Left ventricle myocardium inferior (tissue), 1 donor: ENCODE data around the gene BMPR1B. TPM values are rescaled to one million over a fixed set of nuclear protein-coding genes. Genes with fewer than 3 reads are reported as not detected.

ENCODE experiments used
- DNase-seq: peaks from one replicate; pipeline ENCODE4 v3.0.0-alpha.2; 2020
- H3K27ac ChIP-seq: fragments of 200-600 bp; replicated peaks from 2 replicates; pipeline ENCODE4 v1.8.0; 2021
- H3K27me3 ChIP-seq: fragments of 200-600 bp; 2 replicates; pipeline ENCODE4 v1.8.0; 2021; ENCODE audit warnings: low read depth
- H3K36me3 ChIP-seq: fragments of 200-600 bp; 2 replicates; pipeline ENCODE4 v1.8.0; 2021
- H3K4me1 ChIP-seq: fragments of 200-600 bp; 2 replicates; pipeline ENCODE4 v1.8.0; 2021
- H3K4me3 ChIP-seq: fragments of 200-600 bp; 2 replicates; pipeline ENCODE4 v1.8.0; 2021; ENCODE audit warnings: mild to moderate bottlenecking, moderate library complexity
- H3K9me3 ChIP-seq: fragments of 200-600 bp; replicated peaks from 2 replicates; pipeline ENCODE4 v1.8.0; 2021
- intact Hi-C: fragments of 100-400 bp; cut with micrococcal nuclease; formaldehyde crosslinking; loops from one replicate; pipeline ENCODE4 v1.11.0; 2022
- total RNA-seq: library from RNA; stranded (reverse); fragmentation: NEBNext Ultra II Directional; extraction: Animal tissue kit (Norgen Biotek cat#: 25700); gene quantifications from one replicate; pipeline ENCODE4 v1.2.1, GENCODE V29; 2021
- TF ChIP-seq, protein P1 (sequence below): fragments of 200-600 bp; IDR thresholded peaks from 2 replicates; pipeline ENCODE4 v1.8.0; 2021; ENCODE audit warnings: antibody characterized with exemption, mild to moderate bottlenecking, borderline replicate concordance
- donor health status: DM: no; HTN: yes; CAD: no; lungs with severe emphysema.

Gene BMPR1B
- total RNA-seq, 1 donor from 2014 or later: 3.0 TPM

DNA sequence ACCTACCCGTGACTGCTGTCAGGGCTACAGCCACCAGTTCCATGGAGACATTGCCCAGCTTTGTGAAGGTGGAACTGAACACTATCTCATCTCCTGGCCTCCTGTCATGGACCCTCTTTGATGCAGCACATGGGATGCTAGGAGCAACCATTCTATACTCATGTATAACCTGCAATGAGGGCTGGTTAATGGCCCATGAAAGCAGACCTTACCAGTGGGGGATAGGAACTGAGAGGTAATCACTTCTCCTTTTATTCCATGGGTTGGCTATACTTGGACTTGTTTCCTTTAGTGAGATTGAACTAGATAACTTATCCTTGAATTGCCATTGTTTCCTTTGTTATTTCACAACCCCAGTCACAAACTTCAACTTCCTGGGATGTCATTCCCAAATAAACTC is 310.6 kb downstream of the BMPR1B start:
- intact Hi-C loops: no loop called here
- TF ChIP-seq, protein P1, sequence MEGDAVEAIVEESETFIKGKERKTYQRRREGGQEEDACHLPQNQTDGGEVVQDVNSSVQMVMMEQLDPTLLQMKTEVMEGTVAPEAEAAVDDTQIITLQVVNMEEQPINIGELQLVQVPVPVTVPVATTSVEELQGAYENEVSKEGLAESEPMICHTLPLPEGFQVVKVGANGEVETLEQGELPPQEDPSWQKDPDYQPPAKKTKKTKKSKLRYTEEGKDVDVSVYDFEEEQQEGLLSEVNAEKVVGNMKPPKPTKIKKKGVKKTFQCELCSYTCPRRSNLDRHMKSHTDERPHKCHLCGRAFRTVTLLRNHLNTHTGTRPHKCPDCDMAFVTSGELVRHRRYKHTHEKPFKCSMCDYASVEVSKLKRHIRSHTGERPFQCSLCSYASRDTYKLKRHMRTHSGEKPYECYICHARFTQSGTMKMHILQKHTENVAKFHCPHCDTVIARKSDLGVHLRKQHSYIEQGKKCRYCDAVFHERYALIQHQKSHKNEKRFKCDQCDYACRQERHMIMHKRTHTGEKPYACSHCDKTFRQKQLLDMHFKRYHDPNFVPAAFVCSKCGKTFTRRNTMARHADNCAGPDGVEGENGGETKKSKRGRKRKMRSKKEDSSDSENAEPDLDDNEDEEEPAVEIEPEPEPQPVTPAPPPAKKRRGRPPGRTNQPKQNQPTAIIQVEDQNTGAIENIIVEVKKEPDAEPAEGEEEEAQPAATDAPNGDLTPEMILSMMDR: no peak
- H3K4me3 ChIP-seq: no peak overlapping the region
- H3K27ac ChIP-seq: no peak overlapping the region
- H3K4me1 ChIP-seq: no peaks in the 10 kb centered on the region
- no peak for DNase-seq
- no peaks in the 10 kb centered on the region for H3K27me3 ChIP-seq
- no peaks in the 10 kb centered on the region for H3K9me3 ChIP-seq
- no peaks in the 10 kb centered on the region for H3K36me3 ChIP-seq

DNA sequence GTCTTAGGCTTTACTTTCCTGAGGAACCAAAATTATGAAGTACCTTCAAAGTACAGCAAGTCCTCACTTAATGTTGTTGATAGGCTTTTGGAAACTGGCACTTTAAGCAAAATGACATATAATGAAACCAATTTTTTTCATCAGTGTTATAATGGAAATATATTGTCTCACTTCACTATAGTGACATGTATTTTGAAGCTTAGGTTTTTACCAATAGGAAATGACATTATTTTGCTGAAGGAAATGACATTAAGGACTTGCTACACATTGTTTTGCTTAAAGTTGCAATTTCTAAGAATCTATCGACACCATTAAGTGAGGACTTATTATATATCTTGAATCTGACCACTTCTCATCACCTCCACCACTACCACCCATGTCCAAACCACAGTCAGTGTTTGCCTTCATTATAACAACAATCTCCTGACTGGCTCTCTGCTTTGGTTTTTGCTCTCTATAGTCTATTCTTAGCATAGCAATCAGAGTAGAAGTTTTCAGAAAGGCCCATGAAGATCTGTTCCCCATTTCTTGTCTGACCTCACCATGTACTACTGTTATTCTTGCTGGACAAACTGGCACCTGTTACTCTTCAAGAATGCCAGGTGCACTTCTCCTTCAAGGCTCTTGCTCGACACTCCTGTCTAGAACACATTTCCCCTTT is 311.2 kb downstream of the BMPR1B start:
- DNase-seq: no peak
- Histone ChIP-seq H3K4me3 (no peak overlapping the region), H3K27ac (no peak overlapping the region), H3K36me3 (no peaks in the 10 kb centered on the region), H3K9me3 (no peaks in the 10 kb centered on the region), H3K4me1 (no peaks in the 10 kb centered on the region), H3K27me3 (no peaks in the 10 kb centered on the region)
- TF ChIP-seq, protein P1: no peak
- intact Hi-C loops: no loop called here

DNA sequence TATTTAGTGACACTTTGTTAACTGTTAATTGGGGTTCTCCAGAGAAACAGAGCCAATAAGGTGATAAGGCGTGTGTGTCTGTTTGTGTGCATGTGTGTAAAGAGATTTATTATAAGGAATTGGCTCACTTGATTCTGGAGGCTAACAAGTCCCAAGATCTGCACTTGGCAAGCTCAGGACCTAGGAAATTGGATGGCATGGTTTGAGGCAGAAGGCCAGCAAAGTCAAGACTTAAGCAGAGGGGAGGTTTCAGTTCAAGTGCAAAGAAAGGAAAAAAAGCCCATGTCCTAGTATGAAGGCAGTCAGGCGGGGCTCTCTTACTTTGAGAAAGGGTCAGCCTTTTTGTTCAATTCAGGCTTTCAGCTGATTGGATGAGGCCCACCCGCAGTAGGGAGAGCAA is 314.1 kb downstream of the BMPR1B start:
- no peak for DNase-seq
- no peaks in the 10 kb centered on the region for H3K36me3 ChIP-seq
- H3K27me3 ChIP-seq: no peaks in the 10 kb centered on the region
- H3K9me3 ChIP-seq: no peaks in the 10 kb centered on the region
- intact Hi-C loops: no loop called here
- TF ChIP-seq, protein P1: no peak
- no peak overlapping the region for H3K4me3 ChIP-seq
- no peaks in the 10 kb centered on the region for H3K4me1 ChIP-seq
- H3K27ac ChIP-seq: no peak overlapping the region

DNA sequence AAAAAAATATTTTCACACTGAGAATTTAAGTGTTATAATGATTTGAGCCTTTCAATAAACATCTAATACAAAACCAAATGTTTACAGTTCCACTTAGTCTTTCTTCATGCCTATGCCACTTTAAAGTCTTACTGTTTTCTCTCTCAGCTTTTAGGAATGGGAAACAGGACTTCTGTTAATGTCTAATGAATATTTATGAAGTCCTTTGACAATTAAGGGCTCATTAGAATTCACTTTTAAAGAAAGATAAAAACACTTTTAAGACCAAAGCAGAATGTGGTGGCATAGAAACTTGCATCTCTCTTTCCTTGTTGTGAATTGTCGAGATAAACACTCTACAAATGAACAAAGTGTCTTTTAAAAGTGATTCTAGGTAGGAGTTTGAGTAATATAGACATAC is 315.9 kb downstream of the BMPR1B start:
- no peak overlapping the region for H3K4me3 ChIP-seq

DNA sequence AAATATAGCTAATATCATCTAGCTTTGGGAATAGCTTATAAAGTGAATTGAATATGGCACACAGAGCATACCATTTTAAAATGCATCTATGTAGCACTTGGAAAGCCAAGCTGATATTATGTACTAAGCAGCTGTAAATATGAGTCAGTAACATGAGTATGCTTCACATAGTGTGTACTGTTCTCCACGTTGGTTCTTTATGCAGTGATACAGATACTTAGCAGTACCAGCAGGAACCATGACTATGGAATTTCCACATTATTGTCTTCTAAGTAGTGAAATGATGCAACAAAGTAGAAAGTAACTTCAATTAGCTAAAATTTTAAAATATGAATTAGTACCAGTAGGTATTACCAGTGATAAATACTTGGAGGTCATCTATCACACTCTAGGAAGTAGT is 320.1 kb downstream of the BMPR1B start:
- Histone ChIP-seq H3K9me3 (no peaks in the 10 kb centered on the region), H3K27ac (no peak overlapping the region), H3K4me1 (no peaks in the 10 kb centered on the region), H3K27me3 (no peaks in the 10 kb centered on the region), H3K4me3 (no peak overlapping the region), H3K36me3 (no peaks in the 10 kb centered on the region)
- intact Hi-C loops: no loop called here
- DNase-seq: no peak
- TF ChIP-seq, protein P1: no peak

More for the DNA sequence above, 315.9 kb downstream of the BMPR1B start:
- Histone ChIP-seq H3K36me3 (no peaks in the 10 kb centered on the region), H3K4me1 (no peaks in the 10 kb centered on the region), H3K9me3 (no peaks in the 10 kb centered on the region), H3K27ac (no peak overlapping the region), H3K27me3 (no peaks in the 10 kb centered on the region)
- TF ChIP-seq, protein P1: no peak
- intact Hi-C loops: no loop called here
- DNase-seq: no peak
